Loucy (cell line): ENCODE measurements around the gene CCDC3.
"Not testable (repeated sequence)": the region's sequence is repeated elsewhere in the genome, so short reads cannot be mapped to it uniquely, and the experiment has no call there.

ENCODE experiments used
- H2AFZ ChIP-seq: fragments of 200-600 bp; sonication (generic); 2 replicates; pipeline ENCODE4 v1.6.0; 2016; ENCODE audit warnings: antibody characterized with exemption, mild to moderate bottlenecking, low read length, moderate library complexity
- H3F3A ChIP-seq: fragments of 200-600 bp; 2 replicates; pipeline ENCODE4 v1.6.0; 2016; ENCODE audit warnings: antibody characterized with exemption, low read depth, mild to moderate bottlenecking
- H3K27me3 ChIP-seq: fragments of 200-600 bp; sonication (generic); 2 replicates; pipeline ENCODE4 v1.6.1; 2014; ENCODE audit warnings: low read length, mild to moderate bottlenecking; ENCODE audit not compliant: insufficient read depth, poor library complexity, severe bottlenecking
- H3K36me3 ChIP-seq: fragments of 200-600 bp; sonication (generic); 2 replicates; pipeline ENCODE4 v1.6.1; 2016; ENCODE audit warnings: low read length; ENCODE audit not compliant: insufficient read depth
- H3K4me1 ChIP-seq: fragments of 200-600 bp; sonication (generic); 2 replicates; pipeline ENCODE4 v1.5.1; 2014; ENCODE audit warnings: low read length, mild to moderate bottlenecking; ENCODE audit not compliant: insufficient read depth, poor library complexity, severe bottlenecking
- H3K4me2 ChIP-seq: fragments of 200-600 bp; sonication (generic); 2 replicates; pipeline ENCODE4 v1.6.0; 2014; ENCODE audit warnings: antibody characterized with exemption, low read length, low read depth, mild to moderate bottlenecking; ENCODE audit not compliant: poor library complexity, severe bottlenecking
- H3K4me3 ChIP-seq: fragments of 200-600 bp; sonication (generic); 2 replicates; pipeline ENCODE4 v1.5.1; 2014; ENCODE audit warnings: low read length, mild to moderate bottlenecking, mixed read lengths; ENCODE audit not compliant: poor library complexity, severe bottlenecking
- H3K79me2 ChIP-seq: fragments of 200-600 bp; sonication (generic); 2 replicates; pipeline ENCODE4 v1.6.1; 2014; ENCODE audit warnings: low read length; ENCODE audit not compliant: insufficient read depth
- H3K9ac ChIP-seq: fragments of 200-600 bp; sonication (generic); 2 replicates; pipeline ENCODE4 v1.6.0; 2014; ENCODE audit warnings: mild to moderate bottlenecking, low read depth, low read length, moderate library complexity; ENCODE audit not compliant: poor library complexity, severe bottlenecking
- H3K9me2 ChIP-seq: fragments of 200-600 bp; sonication (generic); replicated peaks from 2 replicates; pipeline ENCODE4 v1.6.1; 2016; ENCODE audit warnings: low read depth, low read length, mixed read lengths
- H3K9me3 ChIP-seq: fragments of 200-600 bp; sonication (generic); 2 replicates; pipeline ENCODE4 v1.6.1; 2014; ENCODE audit warnings: mild to moderate bottlenecking, antibody characterized with exemption, low read length, low read depth; ENCODE audit not compliant: insufficient read depth
- H4K20me1 ChIP-seq: fragments of 200-600 bp; sonication (generic); 2 replicates; pipeline ENCODE4 v1.6.0; 2014; ENCODE audit warnings: antibody characterized with exemption, low read length, mild to moderate bottlenecking; ENCODE audit not compliant: insufficient read depth, poor library complexity, severe bottlenecking
- CTCF ChIP-seq: fragments of 200-600 bp; sonication (generic); conservative IDR thresholded peaks from 2 replicates; pipeline ENCODE4 v1.5.1; 2014; ENCODE audit warnings: mild to moderate bottlenecking, antibody characterized with exemption, low read length
- EZH2phosphoT487 ChIP-seq: fragments of 200-600 bp; IDR thresholded peaks from 2 replicates; pipeline ENCODE4 v1.6.1; 2018; ENCODE audit warnings: antibody characterized with exemption, mild to moderate bottlenecking, moderate library complexity, borderline replicate concordance

Gene CCDC3

GRCh38 chr10:12872577-12872976 lies 128.9 kb downstream of the CCDC3 start:
- no peaks in the 10 kb centered on the region for H3K27me3 ChIP-seq
- H4K20me1 ChIP-seq: no peaks in the 10 kb centered on the region
- TF ChIP-seq EZH2phosphoT487 (no peak), CTCF (no peak)
- no peak overlapping the region for H3K4me2 ChIP-seq
- no peaks in the 10 kb centered on the region for H3K9me3 ChIP-seq
- no peaks in the 10 kb centered on the region for H3K79me2 ChIP-seq
- H3K9ac ChIP-seq: no peak overlapping the region
- H3F3A ChIP-seq: no peaks in the 10 kb centered on the region
- H3K4me3 ChIP-seq: no peak overlapping the region
- H3K36me3 ChIP-seq: no peaks in the 10 kb centered on the region
- no peak overlapping the region for H2AFZ ChIP-seq
- no peaks in the 10 kb centered on the region for H3K9me2 ChIP-seq
- H3K4me1 ChIP-seq: no peaks in the 10 kb centered on the region

- no peaks in the 10 kb centered on the region for H3F3A ChIP-seq
- H3K9me2 ChIP-seq: no peaks in the 10 kb centered on the region
- H3K79me2 ChIP-seq: no peaks in the 10 kb centered on the region
- H3K9ac ChIP-seq: no peak overlapping the region
- H3K4me3 ChIP-seq: no peak overlapping the region
- no peaks in the 10 kb centered on the region for H3K36me3 ChIP-seq
- H3K9me3 ChIP-seq: no peaks in the 10 kb centered on the region
- TF ChIP-seq CTCF (no peak), EZH2phosphoT487 (no peak)
- H2AFZ ChIP-seq: 0 out of 2 replicates have a peak overlapping the region, but pooled peaks have one; percentile 5
- no peaks in the 10 kb centered on the region for H3K27me3 ChIP-seq
- H3K4me2 ChIP-seq: no peak overlapping the region
- no peaks in the 10 kb centered on the region for H3K4me1 ChIP-seq
- H4K20me1 ChIP-seq: no peaks in the 10 kb centered on the region
These were observed 132.1 kb downstream of the CCDC3 start for GRCh38 chr10:12869427-12869826.

- H3K4me3 ChIP-seq: no peak overlapping the region
- H3F3A ChIP-seq: no peaks in the 10 kb centered on the region
- no peaks in the 10 kb centered on the region for H3K4me1 ChIP-seq
- no peaks in the 10 kb centered on the region for H3K27me3 ChIP-seq
- no peak overlapping the region for H3K4me2 ChIP-seq
- no peak for TF ChIP-seq EZH2phosphoT487
- no peak for TF ChIP-seq CTCF
- H3K36me3 ChIP-seq: no peaks in the 10 kb centered on the region
- H2AFZ ChIP-seq: no peak overlapping the region
- H3K79me2 ChIP-seq: no peaks in the 10 kb centered on the region
- H3K9me3 ChIP-seq: no peaks in the 10 kb centered on the region
- H3K9me2 ChIP-seq: no peaks in the 10 kb centered on the region
- H4K20me1 ChIP-seq: no peaks in the 10 kb centered on the region
- H3K9ac ChIP-seq: no peak overlapping the region
These were observed 133.3 kb downstream of the CCDC3 start for GRCh38 chr10:12868229-12868628.

- not testable (repeated sequence) for H4K20me1 ChIP-seq, H3K27me3 ChIP-seq, H3K79me2 ChIP-seq, H3K4me2 ChIP-seq, H2AFZ ChIP-seq, H3K4me1 ChIP-seq, H3F3A ChIP-seq, H3K4me3 ChIP-seq, H3K9ac ChIP-seq, H3K9me3 ChIP-seq, H3K9me2 ChIP-seq, H3K36me3 ChIP-seq
These were observed 136.0 kb downstream of the CCDC3 start for GRCh38 chr10:12865515-12865914.
